Type B pancreatic cell (in vitro differentiated cells): ENCODE results near the gene ITSN1. TPM values are rescaled to one million over a fixed set of nuclear protein-coding genes. Genes with fewer than 3 reads are reported as not detected.

Source experiments
- DNase-seq: peaks from one replicate; pipeline ENCODE4 v3.0.0; 2021; ENCODE audit warnings: mixed read lengths; ENCODE audit not compliant: unreplicated experiment; ENCODE audit errors: extremely low spot score
- H3K27ac Mint-ChIP-seq: 2 replicates; pipeline ENCODE4 v1.8.0; 2021; ENCODE audit warnings: mild to moderate bottlenecking, mixed read lengths
- H3K27me3 Mint-ChIP-seq: 2 replicates; pipeline ENCODE4 v1.8.0; 2021; ENCODE audit warnings: mixed read lengths
- H3K36me3 Mint-ChIP-seq: 2 replicates; pipeline ENCODE4 v1.8.0; 2021; ENCODE audit warnings: mixed read lengths
- H3K4me1 Mint-ChIP-seq: one replicate; pipeline ENCODE4 v1.8.0; 2021; ENCODE audit warnings: mixed read lengths; ENCODE audit not compliant: unreplicated experiment
- H3K4me3 Mint-ChIP-seq: 2 replicates; pipeline ENCODE4 v1.8.0; 2021; ENCODE audit warnings: mild to moderate bottlenecking, mixed read lengths
- H3K9me3 Mint-ChIP-seq: 2 replicates; pipeline ENCODE4 v1.8.0; 2021; ENCODE audit warnings: mixed read lengths
- CTCF ChIP-seq: fragments of 200-600 bp; sonication (generic); conservative IDR thresholded peaks from 2 replicates; pipeline ENCODE4 v1.5.0; 2021; ENCODE audit warnings: antibody characterized with exemption, mild to moderate bottlenecking
- total RNA-seq: library from RNA; stranded (reverse); gene quantifications from 2 replicates; pipeline ENCODE4 v1.2.1, GENCODE V29; 2021; ENCODE audit warnings: low replicate concordance

The ITSN1 gene
- total RNA-seq, 1 donor from 2014 or later: 89.1 TPM

- H3K27ac Mint-ChIP-seq: peak overlapping the region; percentile 1
These were observed 48.6 kb downstream of the ITSN1 start for GRCh38 chr21:33690874-33691273.

GRCh38 chr21:33691945-33692603 lies 49.8 kb downstream of the ITSN1 start:
- no peak for TF ChIP-seq CTCF
- DNase-seq: no peak
- peaks cover 6% of the 10 kb centered on the region for H3K36me3 Mint-ChIP-seq
- H3K4me1 Mint-ChIP-seq: peaks cover 46% of the 10 kb centered on the region
- peak overlapping the region; percentile 10 for H3K27ac Mint-ChIP-seq
- H3K27me3 Mint-ChIP-seq: no peaks in the 10 kb centered on the region
- no peak overlapping the region for H3K4me3 Mint-ChIP-seq
- H3K9me3 Mint-ChIP-seq: no peaks in the 10 kb centered on the region

More at GRCh38 chr21:33690874-33691273, 48.6 kb downstream of the ITSN1 start:
- Mint-ChIP-seq H3K4me1 (peaks cover 48% of the 10 kb centered on the region), H3K9me3 (no peaks in the 10 kb centered on the region), H3K27me3 (no peaks in the 10 kb centered on the region), H3K36me3 (peaks cover 6% of the 10 kb centered on the region), H3K4me3 (peak overlapping the region; percentile 4)
- TF ChIP-seq CTCF: no peak
- no peak for DNase-seq

GRCh38 chr21:33695813-33696212 lies 53.5 kb downstream of the ITSN1 start:
- Mint-ChIP-seq H3K27ac (peak overlapping the region; percentile 2), H3K4me3 (no peak overlapping the region), H3K27me3 (no peaks in the 10 kb centered on the region), H3K36me3 (no peaks in the 10 kb centered on the region), H3K4me1 (peaks cover 48% of the 10 kb centered on the region), H3K9me3 (no peaks in the 10 kb centered on the region)
- TF ChIP-seq CTCF: no peak
- no peak for DNase-seq

GRCh38 chr21:33696465-33696864 lies 54.2 kb downstream of the ITSN1 start:
- no peak for DNase-seq
- Mint-ChIP-seq H3K4me3 (no peak overlapping the region), H3K9me3 (no peaks in the 10 kb centered on the region), H3K27ac (no peak overlapping the region), H3K27me3 (no peaks in the 10 kb centered on the region), H3K4me1 (peaks cover 42% of the 10 kb centered on the region), H3K36me3 (no peaks in the 10 kb centered on the region)
- TF ChIP-seq CTCF: no peak

GRCh38 chr21:33698087-33698860 lies 56.0 kb downstream of the ITSN1 start:
- Mint-ChIP-seq H3K9me3 (no peaks in the 10 kb centered on the region), H3K27me3 (no peaks in the 10 kb centered on the region), H3K36me3 (no peaks in the 10 kb centered on the region), H3K4me1 (peaks cover 31% of the 10 kb centered on the region), H3K27ac (no peak overlapping the region), H3K4me3 (no peak overlapping the region)
- DNase-seq: no peak
- TF ChIP-seq CTCF: no peak
